A549 treated with CpdA at 1 μM for 4 hours (cell line): ENCODE measurements around the gene VILL. TPM values are rescaled to one million over a fixed set of nuclear protein-coding genes. Genes with fewer than 3 reads are reported as not detected.

Experiments used
- total RNA-seq: library from RNA; stranded (reverse); fragments of 200-300 nt; extraction: Qiagen RNA extraction; gene quantifications from 5 replicates; pipeline ENCODE4 v1.2.3, GENCODE V29; 2022; ENCODE audit warnings: low read depth

Gene VILL
- 0.07 to 1.0 TPM (median 0.22 TPM) in 4 of 5 replicates, not detected in the other for total RNA-seq

GRCh38 chr3:37990527-37990926 lies at the start of gene VILL:
Gene VILL, plus strand, starts transcription at chr3:37990786. Its CDS starts 2,887 bp downstream, at chr3:37993673.

GRCh38 chr3:38029400-38030125 lies 39.0 kb downstream of the VILL start, which contains the start of gene PLCD1:
Gene PLCD1, minus strand, starts transcription at chr3:38029642. Its CDS starts 103 bp downstream, at chr3:38029539.

GRCh38 chr3:38039101-38039898 lies 48.7 kb downstream of the VILL start, which contains the start of gene DLEC1:
Gene DLEC1, plus strand, starts transcription at chr3:38039208. Its CDS starts 18 bp downstream, at chr3:38039226.

Other genes with a start within 250 kb of the VILL start
- 9.8 to 11.6 TPM (median 11.0 TPM) in 5 replicates for gene CTDSPL, start 128.9 kb upstream of the VILL start, total RNA-seq
- gene PLCD1, start 38.9 kb downstream of the VILL start, total RNA-seq, result 2.3 to 4.4 TPM (median 3.3 TPM) in 5 replicates
- gene DLEC1, start 48.4 kb downstream of the VILL start, total RNA-seq, result 0.05 to 0.15 TPM (median 0.06 TPM) in 4 of 5 replicates, not detected in the other
- gene ACAA1, start 146.3 kb downstream of the VILL start, total RNA-seq, result 41.4 to 49.7 TPM (median 48.9 TPM) in 5 replicates
- gene MYD88, start 147.9 kb downstream of the VILL start, total RNA-seq, result 25.2 to 27.9 TPM (median 27.0 TPM) in 5 replicates
- 23.5 to 37.0 TPM (median 31.7 TPM) in 5 replicates for gene OXSR1, start 174.8 kb downstream of the VILL start, total RNA-seq